ENCODE data around the gene MON1B.
"Not testable (repeated sequence)": the region's sequence is repeated elsewhere in the genome, so short reads cannot be mapped to it uniquely, and the experiment has no call there.

MON1B gene

DNA sequence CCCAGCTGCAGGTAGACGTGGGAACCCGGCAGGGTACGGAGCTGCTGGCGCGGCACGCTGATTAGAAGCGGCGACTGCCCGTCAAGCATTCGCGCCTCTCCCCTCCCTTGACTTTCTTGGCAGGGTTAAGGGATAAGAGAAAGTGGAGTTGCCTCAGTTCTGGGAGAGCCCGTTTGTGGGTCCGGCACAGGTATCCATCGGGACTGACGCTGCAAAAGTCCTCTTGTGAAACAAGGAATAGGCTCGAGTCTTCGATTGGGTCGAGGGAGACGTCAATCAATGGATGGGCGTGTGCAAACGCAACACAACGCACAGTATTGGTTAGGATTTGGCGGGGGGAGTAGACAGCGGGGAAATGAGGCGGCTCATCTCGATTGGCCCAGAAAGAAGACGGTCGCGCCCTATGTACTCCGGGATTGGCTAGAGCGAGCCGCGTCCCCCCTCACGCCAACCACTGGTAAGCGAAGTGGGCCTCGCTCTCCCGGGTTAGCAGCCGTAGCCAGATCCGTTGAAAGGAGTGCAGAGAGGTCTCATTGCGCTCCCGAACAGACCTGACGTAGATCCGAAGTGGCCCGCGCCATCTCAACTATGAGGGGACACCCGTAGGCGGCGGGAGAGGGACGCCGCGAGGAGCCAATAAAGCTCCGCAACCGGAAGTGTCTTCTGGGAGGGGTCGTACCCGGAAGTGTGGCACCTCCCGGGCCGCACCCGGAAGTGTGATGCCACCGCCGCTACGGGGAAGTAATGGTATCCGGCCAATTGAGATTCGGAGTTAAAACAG is at the start of gene MON1B:
TSS of gene MON1B (plus strand) at position 713 of the 781 bp plus-strand sequence. CDS start 296 bp downstream, outside the sequence.
- DNase-seq (ENCODE audit: low read depth, low spot score), result peak; percentile 96

DNA sequence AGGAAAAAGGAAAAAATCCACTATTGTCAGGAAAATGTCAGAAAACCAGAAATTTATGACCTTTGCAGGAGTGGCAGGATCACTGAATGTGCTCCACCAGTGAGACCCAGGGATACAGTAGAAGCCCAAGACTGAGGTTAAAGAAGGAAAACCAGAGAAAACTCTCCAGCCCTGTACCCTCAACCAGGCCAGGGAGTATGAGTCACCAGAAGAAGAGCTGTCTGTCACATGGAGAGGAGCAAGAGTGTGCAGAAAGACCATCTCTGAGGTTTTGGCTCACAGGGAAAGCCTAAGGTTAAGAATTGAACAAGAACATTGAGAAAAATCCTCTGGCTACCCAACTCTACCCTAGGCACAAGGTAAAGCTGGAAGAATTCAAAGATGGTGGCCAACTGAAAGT is 47.6 kb upstream of the MON1B start:
- no peak for DNase-seq (ENCODE audit: low read depth, low spot score)

DNA sequence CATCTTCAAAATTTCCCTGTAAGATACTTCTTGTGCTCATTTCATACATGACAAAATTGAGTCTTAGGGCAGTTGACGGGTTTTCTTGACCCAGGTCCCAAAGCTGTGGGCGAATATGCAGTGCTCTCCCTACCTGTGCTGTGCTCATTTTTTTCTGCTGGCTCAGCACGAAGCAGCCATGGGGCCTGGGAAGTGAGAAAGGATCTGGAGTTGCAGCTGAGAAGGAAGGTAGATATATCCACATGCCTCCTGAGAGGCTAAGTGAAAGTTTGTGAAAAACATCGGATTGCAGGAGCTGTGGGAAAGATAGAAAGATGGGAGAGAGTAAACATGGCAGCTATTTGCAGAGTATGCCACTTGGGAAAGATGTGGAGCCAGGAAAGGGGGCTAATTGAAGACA is 42.9 kb upstream of the MON1B start:
- no peak for DNase-seq (ENCODE audit: low read depth, low spot score)

DNA sequence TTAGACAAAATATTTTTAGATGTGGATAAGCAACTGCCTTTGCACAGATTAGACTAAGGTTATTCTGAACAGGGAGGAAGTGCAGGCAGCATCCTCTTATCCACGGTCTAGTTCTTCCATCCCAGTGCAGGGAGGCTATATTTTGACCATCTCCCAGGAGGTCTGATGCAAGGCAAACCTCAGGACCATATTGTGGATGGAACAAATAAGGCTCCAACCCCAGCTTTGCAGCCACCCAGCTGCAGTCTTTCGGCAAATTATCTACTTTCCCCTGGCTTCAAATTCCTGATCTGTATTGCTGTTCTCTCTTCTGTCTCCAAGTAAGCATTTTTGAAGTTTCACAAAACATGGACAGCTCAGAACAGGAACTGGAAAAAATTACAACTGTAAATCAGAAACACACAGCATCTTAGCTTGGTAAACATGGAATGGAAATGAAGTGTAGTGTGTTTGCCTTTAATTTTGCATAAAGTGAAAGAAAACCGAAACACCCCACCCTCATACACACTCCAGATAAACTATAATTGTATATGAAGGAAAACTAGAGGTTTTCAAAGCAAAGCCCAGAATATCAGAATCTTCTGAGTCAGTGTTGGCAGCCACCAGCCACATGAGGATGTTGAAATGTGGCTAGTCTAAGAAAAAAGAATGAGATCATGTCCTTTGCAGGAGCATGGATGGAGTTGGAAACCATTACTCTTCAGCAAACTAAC is 33.5 kb upstream of the MON1B start:
- no peak for DNase-seq (ENCODE audit: low read depth, low spot score)

DNA sequence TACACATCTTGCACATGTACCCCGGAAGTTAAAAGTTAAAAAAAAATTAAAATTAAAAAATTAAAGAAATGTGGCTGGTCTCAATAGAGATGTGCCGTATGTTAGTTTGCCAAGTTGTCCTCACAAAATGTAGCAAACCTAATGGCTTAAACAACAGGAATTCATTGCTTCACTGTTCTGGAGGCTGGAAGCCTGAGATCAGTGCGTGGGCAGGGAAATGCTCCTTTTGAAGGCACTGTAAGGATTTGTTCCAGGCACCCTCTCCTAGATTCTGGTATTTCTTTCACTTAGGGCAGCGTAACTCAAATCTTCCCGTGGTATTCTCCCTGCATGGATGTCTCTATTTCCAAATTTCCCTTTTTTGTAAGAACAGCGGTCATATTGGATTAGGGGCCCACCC is 32.7 kb upstream of the MON1B start:
- DNase-seq (ENCODE audit: low read depth, low spot score), result no peak

DNA sequence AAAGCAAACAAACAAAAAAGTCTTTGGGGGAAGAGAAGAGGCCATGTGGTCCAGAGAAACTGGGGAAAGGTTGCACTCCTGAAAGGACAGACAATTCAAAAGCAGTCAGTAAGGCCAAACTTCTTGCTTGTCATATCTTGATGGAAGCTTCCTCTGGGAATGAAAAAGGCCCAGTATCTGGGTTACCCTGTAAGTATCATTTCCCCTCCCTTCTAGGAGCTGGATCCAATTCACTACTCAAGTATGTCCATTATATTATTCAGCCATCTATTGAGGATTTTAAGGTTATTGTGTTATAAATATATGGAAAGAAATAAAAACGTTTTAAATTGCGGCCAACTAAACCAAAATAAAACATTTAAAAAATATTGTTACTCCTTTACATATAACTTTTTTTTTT is 26.0 kb upstream of the MON1B start:
- DNase-seq (ENCODE audit: low read depth, low spot score), result no peak

DNA sequence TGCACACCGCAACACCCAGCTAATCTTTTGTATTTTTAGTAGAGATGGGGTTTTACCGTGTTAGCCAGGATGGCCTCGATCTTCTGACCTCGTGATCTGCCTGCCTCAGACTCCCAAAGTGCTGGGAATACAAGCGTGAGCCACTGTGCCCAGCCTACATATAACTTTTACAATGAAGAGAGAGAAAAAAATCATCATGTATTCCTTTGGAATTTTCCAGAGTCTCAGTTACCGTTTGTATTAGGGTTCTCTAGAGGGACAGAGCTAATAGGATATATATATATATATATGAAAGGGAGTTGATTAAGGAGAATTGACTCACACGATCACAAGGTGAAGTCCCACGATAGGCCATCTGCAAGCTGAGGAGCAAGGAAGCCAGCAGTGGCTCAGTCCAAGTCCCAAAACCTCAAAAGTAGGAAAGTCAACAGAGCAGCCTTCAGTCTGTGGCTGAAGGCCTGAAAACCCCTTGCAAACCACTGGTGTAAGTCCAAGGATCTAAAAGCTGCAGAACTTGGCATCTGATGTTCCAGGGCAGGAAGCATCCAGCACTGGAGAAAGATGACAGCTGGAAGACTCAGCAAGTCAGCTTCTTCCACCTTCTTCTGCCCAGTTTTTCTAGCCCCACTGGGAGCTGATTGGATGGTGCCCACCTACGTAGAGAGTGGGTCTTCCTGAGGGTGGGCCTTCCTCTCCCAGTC is 25.3 kb upstream of the MON1B start:
- not testable (repeated sequence) for DNase-seq (ENCODE audit: low read depth, low spot score)

DNA sequence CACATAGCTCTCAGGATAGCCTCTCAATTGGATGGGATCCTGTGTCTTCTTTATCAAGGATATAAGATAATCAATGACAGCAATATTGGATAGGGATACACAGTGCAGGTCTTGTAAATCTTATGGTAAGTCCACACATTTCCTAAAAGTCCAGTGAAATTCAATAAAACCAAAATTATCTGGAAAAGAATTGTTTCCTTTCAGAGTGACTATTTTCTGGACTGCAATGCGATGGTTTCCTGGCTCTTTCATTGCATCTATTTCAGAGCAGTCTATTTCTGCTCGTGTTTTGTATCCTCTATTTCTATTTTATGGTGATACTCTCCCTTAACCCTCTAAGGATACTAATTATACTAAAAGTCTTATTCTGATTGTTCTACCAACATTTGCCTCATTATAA is 24.3 kb upstream of the MON1B start:
- DNase-seq (ENCODE audit: low read depth, low spot score), result no peak

DNA sequence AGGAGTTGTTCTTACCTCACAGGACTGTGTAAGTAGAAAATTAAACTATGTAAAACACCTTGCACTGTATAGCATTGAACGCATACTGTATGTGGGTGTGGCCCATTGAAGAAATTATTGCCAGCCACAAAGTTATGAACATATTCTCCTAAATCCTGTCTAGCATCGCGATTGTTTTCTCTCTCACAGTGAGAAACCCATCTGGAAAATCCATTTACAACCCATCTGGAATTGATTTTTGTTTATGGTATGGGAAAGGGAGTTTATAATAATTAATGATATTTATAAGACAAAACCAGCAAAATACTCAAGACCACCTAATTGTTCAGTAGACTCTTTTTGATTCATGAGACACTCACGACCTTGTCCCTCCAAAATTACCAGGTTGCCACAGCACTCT is 22.1 kb upstream of the MON1B start:
- DNase-seq (ENCODE audit: low read depth, low spot score), result no peak

DNA sequence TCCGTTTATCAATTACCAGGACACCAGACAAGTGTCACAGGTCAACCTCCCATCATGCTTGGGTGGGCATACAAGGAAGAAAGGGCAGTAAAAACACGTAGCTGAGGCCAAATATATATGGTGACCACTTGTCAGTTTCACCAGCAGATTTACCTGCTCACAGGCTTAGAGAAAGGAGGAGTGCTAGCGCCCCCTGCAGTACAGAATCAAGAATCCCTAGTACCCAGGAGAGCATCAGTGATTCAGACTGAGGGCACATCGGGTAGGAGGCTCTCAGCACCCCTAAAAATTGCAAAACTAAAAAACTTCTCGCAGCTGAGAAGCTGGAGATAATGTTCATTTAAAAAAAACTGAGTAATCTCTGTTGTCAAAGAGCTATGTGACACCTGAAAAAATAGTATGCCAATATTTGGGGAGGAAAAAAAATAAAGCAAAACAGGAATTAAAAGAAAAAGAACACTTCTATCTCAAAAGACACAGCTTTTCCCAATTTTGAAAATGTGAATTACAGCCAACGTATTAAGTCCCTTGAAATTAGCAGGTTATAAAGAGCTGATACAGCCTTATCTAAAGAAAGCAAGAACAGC is 21.2 kb upstream of the MON1B start:
- DNase-seq (ENCODE audit: low read depth, low spot score), result no peak

DNA sequence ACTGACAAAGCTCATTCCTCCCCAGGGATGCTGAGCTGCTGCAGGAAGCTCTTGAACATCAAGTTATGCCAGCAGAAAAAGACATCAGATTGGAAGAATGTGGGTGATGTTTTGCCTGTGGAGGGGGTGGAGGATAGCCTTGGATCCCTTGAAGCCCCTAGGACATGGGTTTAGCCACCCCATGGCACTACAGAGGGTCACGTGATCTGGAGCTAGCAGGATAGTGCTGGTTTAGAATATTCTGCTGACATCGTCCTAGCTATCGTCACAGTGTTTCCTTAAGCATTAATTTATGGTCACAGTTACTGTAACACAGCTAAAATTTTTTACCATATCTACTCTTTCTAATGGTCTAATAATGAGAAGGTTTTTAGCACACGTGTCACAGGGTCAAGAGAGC is 20.2 kb upstream of the MON1B start:
- no peak for DNase-seq (ENCODE audit: low read depth, low spot score)

DNA sequence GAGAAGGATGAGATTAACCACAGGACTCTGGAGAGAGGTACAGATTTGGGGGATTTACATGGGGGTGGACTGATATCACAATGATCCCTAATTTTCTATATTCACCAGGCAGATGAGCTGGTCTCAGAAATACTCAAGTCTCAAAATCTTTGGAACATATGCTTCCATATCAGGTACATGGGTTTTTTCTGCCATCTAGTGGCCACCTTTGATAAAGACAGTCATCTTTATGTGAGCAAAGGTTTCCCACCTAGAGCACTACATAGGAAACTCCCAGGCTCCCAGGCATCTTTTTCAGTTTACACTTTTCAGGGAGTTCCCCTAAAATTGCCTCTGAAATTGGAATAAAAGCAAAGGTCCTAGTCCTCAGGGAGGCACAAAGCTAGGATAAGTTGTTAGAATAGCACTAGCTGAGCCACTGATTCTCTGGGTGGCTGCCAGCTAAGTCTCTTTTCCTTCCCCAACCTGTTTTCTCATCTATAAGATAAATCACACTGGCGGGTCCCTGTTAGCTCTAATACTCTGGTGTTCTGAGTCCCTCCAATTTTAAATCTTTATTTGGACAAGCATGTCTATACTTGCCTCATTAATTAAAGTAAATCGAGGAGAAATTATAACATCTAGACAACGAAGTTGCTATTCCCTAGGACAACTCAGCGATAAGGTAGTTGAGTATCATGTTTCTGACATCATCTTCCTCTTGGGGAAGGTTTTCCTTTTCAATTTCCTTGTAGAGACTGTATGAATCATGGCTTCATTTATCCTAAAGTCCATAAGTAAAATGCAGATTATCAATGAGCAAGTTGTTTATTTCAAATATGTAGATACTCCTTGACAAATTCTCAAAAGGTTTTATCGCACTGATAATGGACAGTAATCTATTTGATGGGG is 19.0 kb upstream of the MON1B start:
- no peak for DNase-seq (ENCODE audit: low read depth, low spot score)

DNA sequence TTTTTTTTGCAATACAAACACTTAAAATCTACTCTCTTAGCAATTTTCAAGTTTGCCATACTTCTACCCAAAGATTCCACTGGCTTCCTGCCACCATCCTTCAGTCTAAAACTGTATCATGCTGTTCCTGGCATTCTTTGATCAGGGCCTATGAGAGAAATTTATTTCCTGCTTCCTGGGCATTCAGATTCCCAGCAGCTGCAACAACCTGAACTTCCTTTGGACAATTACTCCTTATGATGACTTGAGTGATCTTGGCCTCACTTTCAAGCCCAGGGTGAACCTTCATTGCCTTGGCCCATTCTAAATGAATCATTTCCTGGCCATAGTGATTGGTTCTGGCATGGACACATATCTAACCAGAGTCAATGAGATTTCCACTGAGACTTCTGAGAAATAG is 18.0 kb upstream of the MON1B start:
- DNase-seq (ENCODE audit: low read depth, low spot score), result no peak

DNA sequence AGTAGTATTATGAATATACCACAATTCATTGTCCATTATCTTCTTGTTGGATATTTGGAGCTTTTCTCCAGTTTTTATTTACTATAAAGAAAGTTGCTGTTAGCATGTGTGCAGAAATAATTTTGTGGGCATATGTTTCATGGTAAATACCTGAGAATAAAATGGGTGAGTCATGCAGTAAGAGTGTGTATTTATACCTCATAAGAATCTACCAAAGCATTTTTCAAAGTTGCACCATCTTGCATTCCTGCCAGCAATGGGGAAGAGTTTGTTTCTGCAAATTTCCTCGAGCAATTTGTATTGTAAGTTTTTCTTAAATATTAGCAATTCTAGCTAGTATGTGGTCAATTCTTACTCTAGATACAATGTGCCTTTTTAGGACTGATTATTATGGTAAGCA is 7.9 kb upstream of the MON1B start:
- DNase-seq (ENCODE audit: low read depth, low spot score), result no peak

DNA sequence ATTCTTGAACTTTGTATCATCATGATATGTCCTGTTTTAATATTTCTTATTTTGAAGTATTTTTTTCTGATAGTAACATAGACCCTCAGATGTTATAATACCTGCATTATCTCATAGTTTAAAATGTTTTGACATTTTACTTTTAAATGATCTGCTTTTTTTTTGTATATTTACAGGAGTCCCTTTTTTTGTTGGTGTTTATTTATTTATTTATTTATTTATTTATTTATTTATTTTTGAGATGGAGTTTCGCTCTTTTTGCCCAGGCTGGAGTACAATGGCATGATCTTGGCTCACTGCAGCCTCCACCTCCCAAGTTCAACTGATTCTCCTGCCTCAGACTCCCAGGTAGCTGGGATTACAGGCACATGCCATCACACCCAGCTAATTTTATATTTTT is 4.7 kb upstream of the MON1B start:
- not testable (repeated sequence) for DNase-seq (ENCODE audit: low read depth, low spot score)

DNA sequence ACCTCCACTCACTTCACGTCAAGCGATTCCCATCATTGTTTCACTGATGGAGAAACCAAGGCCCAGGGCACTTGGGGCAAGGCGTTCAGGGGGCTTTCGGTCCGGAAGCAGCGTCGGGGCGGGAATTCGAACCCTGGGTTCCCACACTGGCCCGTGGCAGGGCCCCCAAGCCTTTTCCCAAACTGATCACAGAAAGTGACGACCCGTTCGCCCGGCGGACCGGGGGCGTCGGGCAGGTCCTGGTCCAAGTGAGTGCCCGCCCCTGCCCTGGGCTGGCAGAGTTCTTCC is 856 bp upstream of the MON1B start:
- no peak for DNase-seq (ENCODE audit: low read depth, low spot score)

DNA sequence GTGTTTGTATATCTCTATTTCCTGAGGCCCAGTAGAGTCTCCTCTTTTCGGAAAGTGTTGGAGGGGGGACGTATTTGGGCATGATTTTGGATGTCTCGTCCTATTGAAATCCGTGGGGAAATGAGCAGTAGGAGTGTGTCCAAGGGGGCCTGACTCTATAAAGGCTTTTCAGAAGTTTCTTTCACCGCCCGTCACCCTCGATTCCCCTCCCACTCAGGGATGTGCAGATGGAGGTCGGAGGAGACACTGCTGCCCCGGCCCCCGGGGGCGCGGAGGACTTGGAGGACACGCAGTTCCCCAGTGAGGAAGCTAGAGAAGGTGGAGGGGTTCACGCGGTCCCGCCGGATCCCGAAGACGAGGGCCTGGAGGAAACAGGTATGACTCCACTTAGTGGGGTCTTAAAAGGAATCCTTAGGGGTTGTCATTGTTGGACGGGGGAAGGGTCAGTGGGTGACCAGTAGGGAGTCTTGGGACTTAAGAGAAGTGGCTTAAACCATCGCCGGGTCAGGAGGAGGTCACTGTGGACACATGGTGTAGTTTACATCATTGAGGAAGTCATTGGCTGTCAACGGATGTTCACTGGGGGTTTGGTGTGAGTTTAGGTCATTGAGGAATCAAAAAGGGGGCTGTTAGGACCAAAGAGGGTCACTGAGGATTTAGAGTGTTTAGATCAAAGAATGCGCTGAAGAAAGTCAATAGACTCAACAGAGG is 424 bp downstream of the MON1B start:
- no peak for DNase-seq (ENCODE audit: low read depth, low spot score)

DNA sequence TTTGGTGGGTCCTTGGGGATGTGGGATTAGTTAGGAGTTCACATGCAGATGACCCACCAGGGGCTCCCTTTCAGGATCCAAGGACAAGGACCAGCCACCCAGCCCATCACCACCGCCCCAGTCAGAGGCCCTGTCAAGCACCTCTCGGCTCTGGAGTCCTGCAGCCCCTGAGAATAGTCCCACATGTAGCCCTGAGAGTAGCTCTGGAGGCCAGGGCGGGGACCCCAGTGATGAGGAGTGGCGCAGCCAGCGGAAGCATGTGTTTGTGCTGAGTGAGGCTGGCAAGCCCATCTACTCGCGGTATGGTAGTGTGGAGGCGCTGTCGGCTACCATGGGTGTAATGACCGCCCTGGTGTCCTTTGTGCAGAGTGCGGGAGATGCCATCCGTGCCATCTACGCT is 2.4 kb downstream of the MON1B start:
- DNase-seq (ENCODE audit: low read depth, low spot score), result no peak

DNA sequence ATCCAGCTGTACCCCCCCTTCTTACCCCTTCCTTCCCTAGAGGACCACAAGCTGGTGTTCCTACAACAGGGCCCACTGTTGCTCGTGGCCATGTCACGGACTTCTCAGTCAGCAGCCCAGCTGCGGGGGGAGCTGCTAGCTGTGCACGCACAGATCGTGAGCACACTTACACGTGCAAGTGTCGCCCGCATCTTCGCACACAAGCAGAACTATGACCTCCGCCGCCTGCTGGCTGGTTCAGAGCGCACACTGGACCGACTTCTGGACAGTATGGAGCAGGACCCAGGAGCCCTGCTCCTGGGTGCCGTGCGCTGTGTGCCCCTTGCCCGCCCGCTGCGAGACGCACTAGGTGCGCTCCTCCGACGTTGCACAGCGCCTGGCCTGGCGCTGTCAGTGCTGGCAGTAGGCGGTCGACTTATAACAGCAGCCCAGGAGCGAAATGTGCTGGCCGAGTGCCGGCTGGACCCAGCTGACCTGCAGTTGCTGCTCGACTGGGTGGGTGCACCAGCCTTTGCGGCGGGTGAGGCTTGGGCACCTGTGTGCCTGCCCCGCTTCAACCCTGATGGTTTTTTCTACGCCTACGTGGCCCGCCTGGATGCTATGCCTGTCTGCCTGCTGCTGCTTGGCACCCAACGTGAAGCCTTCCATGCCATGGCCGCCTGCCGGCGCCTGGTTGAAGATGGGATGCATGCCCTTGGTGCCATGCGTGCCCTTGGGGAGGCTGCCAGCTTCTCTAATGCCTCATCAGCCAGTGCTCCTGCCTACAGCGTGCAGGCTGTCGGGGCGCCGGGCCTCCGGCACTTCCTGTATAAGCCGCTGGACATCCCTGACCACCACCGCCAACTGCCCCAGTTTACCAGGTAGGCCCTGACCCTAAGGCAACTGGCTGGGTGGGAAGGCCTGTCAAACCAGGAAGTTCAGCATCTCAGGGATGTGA is 3.6 kb downstream of the MON1B start:
- no peak for DNase-seq (ENCODE audit: low read depth, low spot score)

DNA sequence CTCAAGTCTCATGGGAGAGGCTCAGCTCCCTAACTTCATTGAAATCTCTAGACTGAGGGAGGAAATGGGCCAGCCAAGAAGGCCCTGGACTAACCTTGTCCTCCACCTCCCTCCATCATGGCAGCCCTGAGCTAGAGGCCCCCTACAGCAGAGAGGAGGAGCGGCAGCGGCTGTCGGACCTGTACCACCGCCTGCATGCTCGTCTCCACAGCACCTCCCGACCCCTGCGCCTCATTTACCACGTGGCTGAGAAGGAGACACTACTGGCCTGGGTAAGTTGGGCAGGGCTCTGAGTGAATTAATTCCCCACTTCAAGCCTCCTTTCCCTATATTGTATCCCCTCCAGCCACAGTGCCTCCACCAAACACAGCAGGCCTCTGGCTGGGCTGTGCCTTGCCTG is 4.4 kb downstream of the MON1B start:
- no peak for DNase-seq (ENCODE audit: low read depth, low spot score)
